Measurements from ENCODE around the gene SEMA7A.
A peak's percentile ranks its signal among the peaks of the same experiment; 100 is the strongest.

Gene SEMA7A

GRCh38 chr15:74394090-74394846 is 39.5 kb downstream of the SEMA7A start:
- Mint-ChIP-seq H3K27me3 (ENCODE audit: low read depth) (peaks cover 4% of the 10 kb centered on the region), H3K4me1 (peaks cover 74% of the 10 kb centered on the region), H3K36me3 (ENCODE audit: low read depth) (no peaks in the 10 kb centered on the region), H3K27ac (peak overlapping the region; percentile 46 to 99 (median 98)), H3K4me3 (no peak overlapping the region), H3K9me3 (no peaks in the 10 kb centered on the region)
- no peak for TF ChIP-seq CTCF (IDR thresholded peaks at IDR 0.05; ENCODE audit: unreplicated experiment in 3 of 3)

GRCh38 chr15:74393423-74393822 is 40.3 kb downstream of the SEMA7A start:
- Mint-ChIP-seq H3K9me3 (no peaks in the 10 kb centered on the region), H3K27ac (peak overlapping the region; percentile 3 to 99 (median 98)), H3K36me3 (ENCODE audit: low read depth) (no peaks in the 10 kb centered on the region), H3K4me3 (peak overlapping the region in 1 of 3 experiments; percentile 24), H3K27me3 (ENCODE audit: low read depth) (peaks cover 4% of the 10 kb centered on the region), H3K4me1 (peaks cover 71% of the 10 kb centered on the region)
- TF ChIP-seq CTCF (IDR thresholded peaks at IDR 0.05; ENCODE audit: unreplicated experiment in 3 of 3) = no peak

- H3K4me3 Mint-ChIP-seq = peak overlapping the region in 2 of 3 experiments; percentile 22 to 31
- H3K27me3 Mint-ChIP-seq (ENCODE audit: low read depth) = peaks cover 4% of the 10 kb centered on the region
- H3K9me3 Mint-ChIP-seq = no peaks in the 10 kb centered on the region
- TF ChIP-seq CTCF (IDR thresholded peaks at IDR 0.05; ENCODE audit: unreplicated experiment in 3 of 3) = no peak
- peaks cover 68% of the 10 kb centered on the region for H3K4me1 Mint-ChIP-seq
- H3K36me3 Mint-ChIP-seq (ENCODE audit: low read depth) = no peaks in the 10 kb centered on the region
- H3K27ac Mint-ChIP-seq = peak overlapping the region; percentile 57 to 99 (median 98)
Measured at GRCh38 chr15:74392902-74393301, 40.9 kb downstream of the SEMA7A start.

- no peak for TF ChIP-seq CTCF (IDR thresholded peaks at IDR 0.05; ENCODE audit: unreplicated experiment in 3 of 3)
- peak overlapping the region in 2 of 3 experiments; percentile 31 to 34 for H3K4me3 Mint-ChIP-seq
- H3K27me3 Mint-ChIP-seq (ENCODE audit: low read depth) = peaks cover 4% of the 10 kb centered on the region
- H3K27ac Mint-ChIP-seq = peak overlapping the region; percentile 57 to 99 (median 98)
- H3K9me3 Mint-ChIP-seq = no peaks in the 10 kb centered on the region
- H3K4me1 Mint-ChIP-seq = peaks cover 68% of the 10 kb centered on the region
- H3K36me3 Mint-ChIP-seq (ENCODE audit: low read depth) = no peaks in the 10 kb centered on the region
Measured at GRCh38 chr15:74392451-74392830, 41.3 kb downstream of the SEMA7A start.

GRCh38 chr15:74391582-74392450 is 41.9 kb downstream of the SEMA7A start:
- Mint-ChIP-seq H3K4me3 (no peak overlapping the region), H3K27ac (peak overlapping the region; percentile 57 to 99 (median 98)), H3K4me1 (peaks cover 67% of the 10 kb centered on the region), H3K9me3 (no peaks in the 10 kb centered on the region), H3K27me3 (ENCODE audit: low read depth) (peaks cover 4% of the 10 kb centered on the region), H3K36me3 (ENCODE audit: low read depth) (no peaks in the 10 kb centered on the region)
- TF ChIP-seq CTCF (IDR thresholded peaks at IDR 0.05; ENCODE audit: unreplicated experiment in 3 of 3) = no peak

Data from nephron (organoid).